Measurements from ENCODE around the gene SCN1B.
A peak's percentile ranks its signal among the peaks of the same experiment; 100 is the strongest.

Gene SCN1B

GRCh38 chr19:35009424-35010415, 20.6 kb upstream of the SCN1B start:
- Histone ChIP-seq H3K36me3 (ENCODE audit: control insufficient read depth in 2 of 2, insufficient read depth in 1 of 2, low read length in 2 of 2) (peaks cover 80 to 99% of the 10 kb centered on the region in 2 experiments), H3K4me3 (ENCODE audit: low read depth, low read length) (no peak overlapping the region), H3K27ac (ENCODE audit: extremely low read depth, low read depth, low read length) (0 out of 2 replicates have a peak overlapping the region, but pooled peaks have one; percentile 24), H3K9me3 (ENCODE audit: control insufficient read depth, insufficient read depth, low read depth, low read length) (no peaks in the 10 kb centered on the region), H3K4me1 (ENCODE audit: control insufficient read depth, insufficient read depth, low read length) (peaks cover 3% of the 10 kb centered on the region; the same call in 1 of the 2 replicates)
- ChIA-PET POLR2A (interaction anchor here (2.2 to 4.2 kb wide), 2 partner anchors 9 to 17 kb away, joined by 9 to 20 read pairs; partner anchors contain the start of gene GRAMD1A), CTCF (interaction anchor here (0.9 to 9.0 kb wide), 3 partner anchors 35 to 132 kb away, joined by 4 to 96 read pairs (median 5); no protein-coding TSS in a partner anchor)
- TF ChIP-seq, protein P1, sequence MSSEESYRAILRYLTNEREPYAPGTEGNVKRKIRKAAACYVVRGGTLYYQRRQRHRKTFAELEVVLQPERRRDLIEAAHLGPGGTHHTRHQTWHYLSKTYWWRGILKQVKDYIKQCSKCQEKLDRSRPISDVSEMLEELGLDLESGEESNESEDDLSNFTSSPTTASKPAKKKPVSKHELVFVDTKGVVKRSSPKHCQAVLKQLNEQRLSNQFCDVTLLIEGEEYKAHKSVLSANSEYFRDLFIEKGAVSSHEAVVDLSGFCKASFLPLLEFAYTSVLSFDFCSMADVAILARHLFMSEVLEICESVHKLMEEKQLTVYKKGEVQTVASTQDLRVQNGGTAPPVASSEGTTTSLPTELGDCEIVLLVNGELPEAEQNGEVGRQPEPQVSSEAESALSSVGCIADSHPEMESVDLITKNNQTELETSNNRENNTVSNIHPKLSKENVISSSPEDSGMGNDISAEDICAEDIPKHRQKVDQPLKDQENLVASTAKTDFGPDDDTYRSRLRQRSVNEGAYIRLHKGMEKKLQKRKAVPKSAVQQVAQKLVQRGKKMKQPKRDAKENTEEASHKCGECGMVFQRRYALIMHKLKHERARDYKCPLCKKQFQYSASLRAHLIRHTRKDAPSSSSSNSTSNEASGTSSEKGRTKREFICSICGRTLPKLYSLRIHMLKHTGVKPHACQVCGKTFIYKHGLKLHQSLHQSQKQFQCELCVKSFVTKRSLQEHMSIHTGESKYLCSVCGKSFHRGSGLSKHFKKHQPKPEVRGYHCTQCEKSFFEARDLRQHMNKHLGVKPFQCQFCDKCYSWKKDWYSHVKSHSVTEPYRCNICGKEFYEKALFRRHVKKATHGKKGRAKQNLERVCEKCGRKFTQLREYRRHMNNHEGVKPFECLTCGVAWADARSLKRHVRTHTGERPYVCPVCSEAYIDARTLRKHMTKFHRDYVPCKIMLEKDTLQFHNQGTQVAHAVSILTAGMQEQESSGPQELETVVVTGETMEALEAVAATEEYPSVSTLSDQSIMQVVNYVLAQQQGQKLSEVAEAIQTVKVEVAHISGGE (tag by site-specific recombination; conservative IDR thresholded peaks at IDR 0.05; ENCODE audit: low read depth) = no peak
- TF ChIP-seq ZNF140 (tag by site-specific recombination; IDR thresholded peaks at IDR 0.05) (no peak), ZNF350 (tag by site-specific recombination; IDR thresholded peaks at IDR 0.05) (no peak), ZNF768 (tag by site-specific recombination; IDR thresholded peaks at IDR 0.05) (peak; percentile 93; the same call in 1 of the 2 replicates), ZNF366 (tag by site-specific recombination; conservative IDR thresholded peaks at IDR 0.05) (0 out of 2 replicates have a peak, but pooled peaks have one; percentile 31), ZNF391 (tag by site-specific recombination; IDR thresholded peaks at IDR 0.05; ENCODE audit: borderline replicate concordance, low read depth) (no peak), ZNF362 (tag by site-specific recombination; IDR thresholded peaks at IDR 0.05) (no peak), GLIS2 (tag by site-specific recombination; IDR thresholded peaks at IDR 0.05) (0 out of 2 replicates have a peak, but pooled peaks have one; percentile 33), ZBTB49 (tag by site-specific recombination; IDR thresholded peaks at IDR 0.05; ENCODE audit: low read depth) (no peak), ZNF639 (tag by site-specific recombination; IDR thresholded peaks at IDR 0.05) (0 out of 2 replicates have a peak, but pooled peaks have one; percentile 44), ZNF488 (tag by site-specific recombination; IDR thresholded peaks at IDR 0.05) (no peak), SP2 (tag by site-specific recombination; IDR thresholded peaks at IDR 0.05) (0 out of 2 replicates have a peak, but pooled peaks have one; percentile 5), ZFP41 (tag by site-specific recombination; IDR thresholded peaks at IDR 0.05; ENCODE audit: borderline replicate concordance) (no peak), FEZF1 (tag by site-specific recombination; IDR thresholded peaks at IDR 0.05) (no peak), ZNF48 (tag by site-specific recombination; IDR thresholded peaks at IDR 0.05) (no peak), ZNF221 (tag by site-specific recombination; IDR thresholded peaks at IDR 0.05; ENCODE audit: borderline replicate concordance) (no peak)
- TF ChIP-seq, protein P2, sequence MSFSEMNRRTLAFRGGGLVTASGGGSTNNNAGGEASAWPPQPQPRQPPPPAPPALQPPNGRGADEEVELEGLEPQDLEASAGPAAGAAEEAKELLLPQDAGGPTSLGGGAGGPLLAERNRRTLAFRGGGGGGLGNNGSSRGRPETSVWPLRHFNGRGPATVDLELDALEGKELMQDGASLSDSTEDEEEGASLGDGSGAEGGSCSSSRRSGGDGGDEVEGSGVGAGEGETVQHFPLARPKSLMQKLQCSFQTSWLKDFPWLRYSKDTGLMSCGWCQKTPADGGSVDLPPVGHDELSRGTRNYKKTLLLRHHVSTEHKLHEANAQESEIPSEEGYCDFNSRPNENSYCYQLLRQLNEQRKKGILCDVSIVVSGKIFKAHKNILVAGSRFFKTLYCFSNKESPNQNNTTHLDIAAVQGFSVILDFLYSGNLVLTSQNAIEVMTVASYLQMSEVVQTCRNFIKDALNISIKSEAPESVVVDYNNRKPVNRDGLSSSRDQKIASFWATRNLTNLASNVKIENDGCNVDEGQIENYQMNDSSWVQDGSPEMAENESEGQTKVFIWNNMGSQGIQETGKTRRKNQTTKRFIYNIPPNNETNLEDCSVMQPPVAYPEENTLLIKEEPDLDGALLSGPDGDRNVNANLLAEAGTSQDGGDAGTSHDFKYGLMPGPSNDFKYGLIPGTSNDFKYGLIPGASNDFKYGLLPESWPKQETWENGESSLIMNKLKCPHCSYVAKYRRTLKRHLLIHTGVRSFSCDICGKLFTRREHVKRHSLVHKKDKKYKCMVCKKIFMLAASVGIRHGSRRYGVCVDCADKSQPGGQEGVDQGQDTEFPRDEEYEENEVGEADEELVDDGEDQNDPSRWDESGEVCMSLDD (tag by site-specific recombination; IDR thresholded peaks at IDR 0.05) = no peak
- TF ChIP-seq, protein P3, sequence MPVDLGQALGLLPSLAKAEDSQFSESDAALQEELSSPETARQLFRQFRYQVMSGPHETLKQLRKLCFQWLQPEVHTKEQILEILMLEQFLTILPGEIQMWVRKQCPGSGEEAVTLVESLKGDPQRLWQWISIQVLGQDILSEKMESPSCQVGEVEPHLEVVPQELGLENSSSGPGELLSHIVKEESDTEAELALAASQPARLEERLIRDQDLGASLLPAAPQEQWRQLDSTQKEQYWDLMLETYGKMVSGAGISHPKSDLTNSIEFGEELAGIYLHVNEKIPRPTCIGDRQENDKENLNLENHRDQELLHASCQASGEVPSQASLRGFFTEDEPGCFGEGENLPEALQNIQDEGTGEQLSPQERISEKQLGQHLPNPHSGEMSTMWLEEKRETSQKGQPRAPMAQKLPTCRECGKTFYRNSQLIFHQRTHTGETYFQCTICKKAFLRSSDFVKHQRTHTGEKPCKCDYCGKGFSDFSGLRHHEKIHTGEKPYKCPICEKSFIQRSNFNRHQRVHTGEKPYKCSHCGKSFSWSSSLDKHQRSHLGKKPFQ (tag by site-specific recombination; IDR thresholded peaks at IDR 0.05) = peak; percentile 58; the same call in 1 of the 2 replicates
- TF ChIP-seq, protein P4, sequence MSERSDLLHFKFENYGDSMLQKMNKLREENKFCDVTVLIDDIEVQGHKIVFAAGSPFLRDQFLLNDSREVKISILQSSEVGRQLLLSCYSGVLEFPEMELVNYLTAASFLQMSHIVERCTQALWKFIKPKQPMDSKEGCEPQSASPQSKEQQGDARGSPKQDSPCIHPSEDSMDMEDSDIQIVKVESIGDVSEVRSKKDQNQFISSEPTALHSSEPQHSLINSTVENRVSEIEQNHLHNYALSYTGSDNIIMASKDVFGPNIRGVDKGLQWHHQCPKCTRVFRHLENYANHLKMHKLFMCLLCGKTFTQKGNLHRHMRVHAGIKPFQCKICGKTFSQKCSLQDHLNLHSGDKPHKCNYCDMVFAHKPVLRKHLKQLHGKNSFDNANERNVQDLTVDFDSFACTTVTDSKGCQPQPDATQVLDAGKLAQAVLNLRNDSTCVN (tag by site-specific recombination; optimal IDR thresholded peaks at IDR 0.05) = peak; percentile 11

Data from HEK293 (cell line).